Measurements from ENCODE around the gene CD40LG.

Gene CD40LG

DNA sequence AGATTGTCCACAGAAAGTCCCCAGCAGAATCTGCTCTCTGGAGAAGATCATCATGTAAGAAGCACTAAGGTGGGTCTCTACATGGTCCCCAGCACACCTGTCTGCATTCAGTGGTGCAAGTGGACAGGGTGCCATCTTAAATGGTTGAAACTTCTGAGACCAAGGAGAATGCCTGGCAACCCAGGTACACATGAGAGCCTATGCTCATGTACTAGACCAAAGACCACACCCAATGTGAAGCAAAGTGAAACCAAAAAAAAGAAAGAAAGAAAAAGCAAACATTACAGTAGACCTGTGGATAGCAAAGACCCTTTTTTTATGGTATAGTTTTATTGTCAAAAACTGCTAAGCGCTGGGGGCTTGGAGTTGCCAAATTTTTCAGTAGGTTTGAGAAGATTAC lies 15.0 kb downstream of the CD40LG start:
- DNase-seq, result no peak
- peaks cover 61% of the 10 kb centered on the region for H3K36me3 Mint-ChIP-seq (ENCODE audit: low read depth)
- no peak for ATAC-seq
- peaks cover 68% of the 10 kb centered on the region for H3K4me1 Mint-ChIP-seq
- no peak overlapping the region for H3K4me3 Mint-ChIP-seq
- no peaks in the 10 kb centered on the region for H3K27me3 Mint-ChIP-seq
- peaks cover 10% of the 10 kb centered on the region for H3K9me3 Mint-ChIP-seq
- no peak overlapping the region for H3K27ac Mint-ChIP-seq

DNA sequence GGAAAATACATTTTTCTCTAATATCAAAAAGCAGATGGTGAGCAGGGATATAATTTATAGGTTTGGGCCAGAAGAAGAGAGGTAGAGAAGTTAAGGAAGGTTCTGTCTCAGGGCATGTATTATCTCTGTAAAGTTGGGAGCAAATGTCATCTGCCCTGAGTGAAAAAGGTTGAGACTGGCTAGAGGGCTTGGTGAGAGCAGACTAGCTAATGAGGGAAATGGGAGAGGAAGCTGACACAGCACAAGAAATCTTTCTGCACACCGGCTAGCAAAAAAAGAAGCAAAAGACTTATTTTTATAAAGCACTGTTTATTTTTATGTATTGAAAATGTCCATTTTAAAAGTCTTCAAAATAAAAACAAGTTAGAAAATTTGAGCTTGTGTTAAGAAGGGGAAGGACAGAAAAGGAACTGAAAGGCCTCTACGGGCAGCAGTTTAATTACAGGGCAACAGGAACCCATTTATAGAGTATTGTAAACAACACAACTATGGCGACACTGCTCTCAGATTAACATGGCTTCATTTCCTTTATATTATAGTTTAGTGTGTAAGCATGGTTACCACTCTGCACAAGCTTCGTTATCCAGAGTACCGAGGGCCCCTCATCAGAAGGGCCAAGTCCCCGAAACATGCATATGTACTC lies 17.4 kb downstream of the CD40LG start:
- Mint-ChIP-seq H3K36me3 (ENCODE audit: low read depth) (peaks cover 62% of the 10 kb centered on the region), H3K27ac (no peak overlapping the region), H3K4me3 (no peak overlapping the region), H3K9me3 (peaks cover 10% of the 10 kb centered on the region), H3K27me3 (no peaks in the 10 kb centered on the region), H3K4me1 (peaks cover 54% of the 10 kb centered on the region)
- DNase-seq, result no peak
- no peak for ATAC-seq

DNA sequence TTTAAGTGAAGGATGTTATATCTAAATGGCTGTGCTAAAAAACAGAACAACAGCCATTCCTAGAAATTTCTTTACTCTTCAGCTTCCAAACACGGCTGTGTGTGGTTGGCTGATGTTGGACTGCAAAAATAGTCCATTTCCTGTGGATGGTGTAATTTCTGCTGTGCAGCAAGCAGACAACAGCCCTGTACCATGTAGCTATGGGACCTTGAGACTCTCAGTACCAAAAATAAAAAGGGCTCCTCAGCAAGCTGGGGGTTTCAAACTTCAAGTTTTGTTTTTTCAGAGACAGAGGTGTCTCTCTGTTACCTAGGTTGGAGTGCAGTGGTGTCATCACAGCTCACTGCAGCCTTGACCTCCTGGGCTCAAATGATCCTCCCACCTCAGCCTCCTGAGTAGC lies 18.1 kb downstream of the CD40LG start:
- Mint-ChIP-seq H3K27me3 (no peaks in the 10 kb centered on the region), H3K4me3 (no peak overlapping the region), H3K4me1 (peaks cover 53% of the 10 kb centered on the region), H3K36me3 (ENCODE audit: low read depth) (peaks cover 63% of the 10 kb centered on the region), H3K27ac (no peak overlapping the region), H3K9me3 (peaks cover 10% of the 10 kb centered on the region)
- ATAC-seq, result no peak
- DNase-seq, result no peak

DNA sequence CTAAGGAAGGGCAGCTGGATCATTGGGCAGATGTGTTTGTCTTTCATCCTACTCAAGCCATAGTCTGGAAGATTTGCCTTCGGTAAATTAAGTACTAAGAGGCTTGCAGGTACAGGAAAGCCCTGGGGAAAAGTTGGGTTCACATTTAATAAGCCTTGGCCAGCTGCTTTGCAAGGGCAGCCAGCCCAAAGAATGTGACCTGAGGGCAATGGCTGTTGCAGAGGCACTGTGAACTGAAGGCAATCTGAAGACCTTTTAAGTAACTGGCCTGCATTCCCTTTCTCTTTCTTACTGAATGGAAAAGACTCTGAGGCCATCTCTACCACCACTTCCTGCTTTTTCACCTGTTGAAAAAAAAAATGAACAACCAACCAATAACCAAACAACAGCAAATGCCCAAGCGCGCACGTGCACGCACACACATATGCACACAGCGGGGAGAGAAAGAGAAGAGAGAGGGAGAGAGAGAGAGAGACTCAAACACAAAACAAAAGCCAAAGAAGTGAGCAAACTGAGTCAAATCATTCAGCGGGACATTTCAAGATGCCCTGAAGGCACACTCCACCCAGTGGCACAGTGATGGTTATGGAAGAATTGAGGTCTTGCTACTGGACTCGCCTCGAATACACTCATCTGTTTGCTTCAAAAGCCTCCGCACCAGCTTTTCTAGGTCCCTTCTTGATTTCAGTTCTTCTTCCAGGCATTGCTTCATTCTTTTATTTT lies 19.6 kb downstream of the CD40LG start:
- DNase-seq (no peak), ATAC-seq (no peak)
- no peaks in the 10 kb centered on the region for H3K27me3 Mint-ChIP-seq
- peaks cover 64% of the 10 kb centered on the region for H3K36me3 Mint-ChIP-seq (ENCODE audit: low read depth)
- H3K4me3 Mint-ChIP-seq, result no peak overlapping the region
- peaks cover 10% of the 10 kb centered on the region for H3K9me3 Mint-ChIP-seq
- peak overlapping the region; percentile 36 for H3K27ac Mint-ChIP-seq
- H3K4me1 Mint-ChIP-seq, result peaks cover 56% of the 10 kb centered on the region

DNA sequence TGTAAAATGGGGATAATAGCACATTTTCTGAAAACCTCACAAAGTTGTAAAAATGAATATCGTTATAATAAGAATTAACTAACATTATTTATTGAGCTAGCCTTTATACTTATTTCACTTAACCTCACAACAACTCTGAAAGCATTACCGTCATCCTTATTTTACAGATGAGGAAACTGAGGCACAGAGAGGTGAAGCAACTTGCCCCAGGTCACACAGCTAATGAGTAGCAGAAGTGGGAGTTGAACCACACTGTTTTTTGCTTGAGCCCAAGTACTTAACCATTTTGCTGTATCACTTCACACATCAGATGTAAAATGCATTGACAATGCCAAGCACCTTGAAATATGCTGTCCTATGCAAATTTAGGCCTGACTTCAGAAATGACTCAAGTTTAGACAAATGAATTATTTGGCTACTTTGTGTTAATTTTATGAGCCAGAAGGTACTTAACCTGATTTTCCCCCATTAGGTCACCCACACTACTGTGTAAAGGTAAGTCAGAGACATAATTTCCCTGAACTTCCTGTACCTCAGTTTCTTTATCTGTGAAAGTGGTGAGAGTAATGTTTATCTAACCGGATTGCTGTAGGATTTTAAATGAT lies 23.1 kb downstream of the CD40LG start:
- H3K4me1 Mint-ChIP-seq, result peaks cover 68% of the 10 kb centered on the region
- peak; percentile 22 for ATAC-seq

DNA sequence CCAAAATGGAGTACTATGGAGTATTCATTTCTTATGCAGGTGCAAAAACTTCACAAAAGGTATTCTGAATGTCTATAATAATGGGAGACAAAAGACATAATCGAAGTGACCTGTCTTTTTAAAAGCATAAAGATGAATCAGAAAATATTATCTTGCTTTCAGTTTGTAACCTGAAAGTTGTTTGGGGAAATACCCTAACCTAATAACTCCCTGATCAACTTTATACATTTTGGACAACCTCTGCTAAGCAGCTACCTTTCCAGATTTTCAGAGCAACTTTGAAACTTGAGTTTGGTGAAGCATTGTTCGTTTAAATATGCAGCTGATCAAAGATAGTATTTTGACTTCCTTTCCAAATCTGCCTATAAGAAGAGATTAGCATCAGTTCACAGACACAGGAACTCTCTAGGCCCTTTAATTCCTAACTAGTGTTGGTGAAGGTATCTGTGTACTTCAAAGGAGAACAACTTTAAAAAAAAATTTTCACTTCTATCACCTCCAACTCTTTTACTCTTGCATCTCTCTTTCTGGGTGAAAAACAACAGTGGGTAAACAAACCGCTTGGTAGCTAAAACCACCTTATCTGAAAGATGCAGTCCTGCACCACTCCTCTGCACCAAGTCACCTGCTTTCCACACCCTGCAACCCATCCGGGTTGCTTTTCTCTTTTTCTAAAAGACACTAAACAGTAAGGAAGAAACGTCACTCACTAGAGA lies 26.5 kb downstream of the CD40LG start:
- Mint-ChIP-seq H3K36me3 (ENCODE audit: low read depth) (peaks cover 45% of the 10 kb centered on the region), H3K4me3 (peak overlapping the region; percentile 29), H3K9me3 (no peaks in the 10 kb centered on the region), H3K4me1 (peaks cover 79% of the 10 kb centered on the region), H3K27me3 (no peaks in the 10 kb centered on the region), H3K27ac (peak overlapping the region; percentile 50)
- ATAC-seq (no peak), DNase-seq (no peak)

More for the DNA sequence above, 23.1 kb downstream of the CD40LG start:
- no peak overlapping the region for H3K4me3 Mint-ChIP-seq
- no peaks in the 10 kb centered on the region for H3K9me3 Mint-ChIP-seq
- H3K27me3 Mint-ChIP-seq, result no peaks in the 10 kb centered on the region
- DNase-seq, result no peak
- H3K27ac Mint-ChIP-seq, result peak overlapping the region; percentile 62
- peaks cover 55% of the 10 kb centered on the region for H3K36me3 Mint-ChIP-seq (ENCODE audit: low read depth)

DNA sequence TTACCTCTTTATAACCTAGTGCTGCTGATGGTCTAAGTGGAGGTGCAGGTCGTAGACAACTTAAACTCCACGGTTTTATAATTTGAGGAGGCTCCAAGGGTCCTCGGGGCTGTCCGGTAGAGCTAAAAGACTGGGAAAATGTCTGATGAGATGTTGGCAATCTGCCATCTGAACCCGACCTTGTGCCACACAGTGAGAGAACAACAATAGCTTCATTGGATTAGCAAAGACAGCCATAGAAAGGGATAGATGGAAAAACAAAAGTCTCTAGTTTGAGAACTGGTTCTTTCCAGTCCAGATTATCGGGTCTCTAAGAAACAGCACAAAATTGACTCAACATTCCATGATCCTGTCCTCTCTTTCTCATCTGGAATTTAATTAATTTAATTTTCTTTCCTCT lies 31.6 kb downstream of the CD40LG start:
- H3K27me3 Mint-ChIP-seq, result no peaks in the 10 kb centered on the region
- no peaks in the 10 kb centered on the region for H3K9me3 Mint-ChIP-seq
- H3K27ac Mint-ChIP-seq, result no peak overlapping the region
- no peak overlapping the region for H3K4me3 Mint-ChIP-seq
- no peak for DNase-seq
- no peak for ATAC-seq
- peaks cover 42% of the 10 kb centered on the region for H3K4me1 Mint-ChIP-seq
- peaks cover 42% of the 10 kb centered on the region for H3K36me3 Mint-ChIP-seq (ENCODE audit: low read depth)

DNA sequence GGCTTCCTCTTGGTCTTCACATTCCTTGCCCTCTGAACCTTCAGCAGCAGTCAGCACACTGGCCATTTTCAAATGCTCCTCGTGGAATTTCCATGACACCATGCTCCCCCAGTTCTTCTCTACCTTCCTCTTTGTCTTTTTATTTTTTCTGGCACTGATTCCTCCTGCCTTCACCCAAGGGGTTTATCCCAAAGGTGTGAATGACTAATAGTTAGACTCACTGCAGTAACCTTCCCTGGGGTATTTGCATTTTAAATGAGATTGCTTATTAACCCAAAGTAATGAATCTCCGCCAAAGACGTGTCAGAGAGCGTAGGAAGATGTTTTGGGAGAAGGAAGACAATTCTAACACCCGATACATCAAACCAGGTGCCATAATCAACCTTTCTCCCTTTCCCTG lies 36.2 kb downstream of the CD40LG start:
- ATAC-seq (no peak), DNase-seq (no peak)
- Mint-ChIP-seq H3K9me3 (no peaks in the 10 kb centered on the region), H3K36me3 (ENCODE audit: low read depth) (peaks cover 34% of the 10 kb centered on the region), H3K4me1 (peaks cover 25% of the 10 kb centered on the region), H3K4me3 (no peak overlapping the region), H3K27me3 (no peaks in the 10 kb centered on the region), H3K27ac (no peak overlapping the region)

- H3K4me3 Mint-ChIP-seq, result peak overlapping the region; percentile 10
- peak; percentile 94 for ATAC-seq
- H3K27ac Mint-ChIP-seq, result peak overlapping the region; percentile 76
- H3K27me3 Mint-ChIP-seq, result no peaks in the 10 kb centered on the region
- H3K9me3 Mint-ChIP-seq, result no peaks in the 10 kb centered on the region
- peak; percentile 42 for DNase-seq
- H3K36me3 Mint-ChIP-seq (ENCODE audit: low read depth), result peaks cover 16% of the 10 kb centered on the region
- peaks cover 57% of the 10 kb centered on the region for H3K4me1 Mint-ChIP-seq
Observed at GRCh38 chrX:136687457-136687856, 39.5 kb downstream of the CD40LG start.

- H3K27ac Mint-ChIP-seq, result peak overlapping the region; percentile 78
- peaks cover 16% of the 10 kb centered on the region for H3K36me3 Mint-ChIP-seq (ENCODE audit: low read depth)
- H3K27me3 Mint-ChIP-seq, result no peaks in the 10 kb centered on the region
- no peak for DNase-seq
- peak overlapping the region; percentile 11 for H3K4me3 Mint-ChIP-seq
- ATAC-seq, result peak; percentile 21
- H3K4me1 Mint-ChIP-seq, result peaks cover 73% of the 10 kb centered on the region
- H3K9me3 Mint-ChIP-seq, result no peaks in the 10 kb centered on the region
Observed at GRCh38 chrX:136689436-136689835, 41.5 kb downstream of the CD40LG start.

GRCh38 chrX:136691028-136691809 lies 43.3 kb downstream of the CD40LG start:
- H3K9me3 Mint-ChIP-seq, result no peaks in the 10 kb centered on the region
- H3K4me3 Mint-ChIP-seq, result no peak overlapping the region
- H3K4me1 Mint-ChIP-seq, result peaks cover 91% of the 10 kb centered on the region
- ATAC-seq, result no peak
- H3K27ac Mint-ChIP-seq, result peak overlapping the region; percentile 78
- H3K27me3 Mint-ChIP-seq, result no peaks in the 10 kb centered on the region
- H3K36me3 Mint-ChIP-seq (ENCODE audit: low read depth), result peaks cover 18% of the 10 kb centered on the region
- no peak for DNase-seq

GRCh38 chrX:136692271-136692670 lies 44.3 kb downstream of the CD40LG start:
- no peak overlapping the region for H3K4me3 Mint-ChIP-seq
- H3K9me3 Mint-ChIP-seq, result no peaks in the 10 kb centered on the region
- H3K36me3 Mint-ChIP-seq (ENCODE audit: low read depth), result peaks cover 19% of the 10 kb centered on the region
- no peaks in the 10 kb centered on the region for H3K27me3 Mint-ChIP-seq
- no peak overlapping the region for H3K27ac Mint-ChIP-seq
- peaks cover 92% of the 10 kb centered on the region for H3K4me1 Mint-ChIP-seq
- DNase-seq (no peak), ATAC-seq (no peak)

- DNase-seq (no peak), ATAC-seq (peak; percentile 76)
- peak overlapping the region; percentile 58 for H3K4me3 Mint-ChIP-seq
- H3K36me3 Mint-ChIP-seq (ENCODE audit: low read depth), result peaks cover 23% of the 10 kb centered on the region
- no peaks in the 10 kb centered on the region for H3K27me3 Mint-ChIP-seq
- H3K4me1 Mint-ChIP-seq, result peaks cover 81% of the 10 kb centered on the region
- peak overlapping the region; percentile 87 for H3K27ac Mint-ChIP-seq
- peaks cover 11% of the 10 kb centered on the region for H3K9me3 Mint-ChIP-seq
Observed at GRCh38 chrX:136694431-136695087, 46.6 kb downstream of the CD40LG start.
